Tibial artery (tissue), 4 donors: ENCODE data around the gene ATAD5.

ENCODE experiments used
- DNase-seq, 2 donors: peaks; one replicate each; pipeline ENCODE4 v3.0.0-alpha.2; 2019
- H3K27ac ChIP-seq, 2 donors: fragments of 200-600 bp; sonication (generic) in 1 of 2; 1 replicate in 1 of 2; 2 replicates in 1 of 2; pipeline ENCODE4 v1.5.1; 2018 to 2019; ENCODE audit warnings: mild to moderate bottlenecking in 1 of 2
- H3K27me3 ChIP-seq, 2 donors: fragments of 200-600 bp; sonication (generic) in 1 of 2; one replicate each; pipeline versions ENCODE4 v1.5.1 to v1.6.0; 2016 to 2019
- H3K36me3 ChIP-seq, 3 donors: fragments of 200-600 bp; sonication (generic) in 2 of 3; one replicate each; pipeline ENCODE4 v1.5.1; 2016 to 2019; ENCODE audit warnings: mild to moderate bottlenecking in 2 of 3
- H3K4me1 ChIP-seq, 4 donors: fragments of 200-600 bp; sonication (generic) in 2 of 4; 1 replicate in 3 of 4; 2 replicates in 1 of 4; pipeline ENCODE4 v1.5.1; 2016 to 2019
- H3K4me3 ChIP-seq, 2 donors: fragments of 200-600 bp; sonication (generic) in 1 of 2; 1 replicate in 1 of 2; 2 replicates in 1 of 2; pipeline ENCODE4 v1.5.1; 2018 to 2019; ENCODE audit warnings: mild to moderate bottlenecking in 2 of 2
- H3K9me3 ChIP-seq, 3 donors: fragments of 200-600 bp; sonication (generic) in 1 of 3; one replicate each; pipeline ENCODE4 v1.5.1; 2016 to 2019
- CTCF ChIP-seq, 2 experiments: fragments of 200-600 bp in 1 of 2; fragments of 450-650 bp in 1 of 2; IDR thresholded peaks; one replicate each; pipeline ENCODE4 v1.5.1; 2017 to 2019; ENCODE audit warnings: antibody characterized with exemption in 2 of 2, mild to moderate bottlenecking in 1 of 2, moderate library complexity in 1 of 2
- intact Hi-C: fragments of 100-400 bp; cut with DNase I; formaldehyde crosslinking; loops from one replicate; pipeline ENCODE4 v1.15.0; 2023; ENCODE audit warnings: low total_unique reads

ATAD5 gene

DNA sequence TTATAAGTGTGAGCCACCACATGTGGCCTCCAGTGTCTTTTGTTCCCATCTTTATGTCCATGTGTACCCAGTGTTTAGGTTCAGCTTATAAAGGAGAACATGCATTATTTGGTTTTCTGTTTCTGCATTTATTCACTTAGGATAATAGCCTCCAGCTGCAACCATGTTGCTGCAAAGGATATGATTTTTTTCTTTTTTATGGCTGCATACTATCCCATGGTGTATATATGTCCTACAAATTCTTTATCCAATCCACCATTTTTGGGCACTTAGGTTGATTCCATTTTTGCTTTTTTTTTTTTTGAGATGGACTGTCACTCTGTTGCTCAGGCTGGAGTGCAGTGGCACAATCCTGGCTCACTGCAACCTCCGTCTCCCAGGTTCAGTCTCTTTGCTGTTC, 32.9 kb downstream of the ATAD5 start:
- Histone ChIP-seq H3K27me3 (no peaks in the 10 kb centered on the region), H3K27ac (no peak overlapping the region), H3K9me3 (no peaks in the 10 kb centered on the region), H3K4me1 (no peaks in the 10 kb centered on the region), H3K36me3 (no peaks in the 10 kb centered on the region), H3K4me3 (no peak overlapping the region)
- no peak for DNase-seq
- intact Hi-C loops: no loop called here
- TF ChIP-seq CTCF (IDR thresholded peaks at IDR 0.05): no peak

GRCh38 chr17:30869005-30869404, 37.2 kb downstream of the ATAD5 start:
- no peak for TF ChIP-seq CTCF (IDR thresholded peaks at IDR 0.05)

GRCh38 chr17:30886187-30886586, 54.4 kb downstream of the ATAD5 start:
- Histone ChIP-seq H3K27me3 (no peaks in the 10 kb centered on the region), H3K36me3 (peaks cover 0 to 9% (median 0%) of the 10 kb centered on the region in 3 donors), H3K27ac (no peak overlapping the region), H3K9me3 (no peaks in the 10 kb centered on the region), H3K4me1 (no peaks in the 10 kb centered on the region), H3K4me3 (no peak overlapping the region)
- TF ChIP-seq CTCF (IDR thresholded peaks at IDR 0.05): no peak
- no peak for DNase-seq
- intact Hi-C loops: no loop called here

More at GRCh38 chr17:30869005-30869404, 37.2 kb downstream of the ATAD5 start:
- Histone ChIP-seq H3K36me3 (no peaks in the 10 kb centered on the region), H3K27ac (no peak overlapping the region), H3K27me3 (no peaks in the 10 kb centered on the region), H3K4me1 (no peaks in the 10 kb centered on the region), H3K9me3 (no peaks in the 10 kb centered on the region), H3K4me3 (no peak overlapping the region)
- DNase-seq: no peak
- intact Hi-C loops: no loop called here

DNA sequence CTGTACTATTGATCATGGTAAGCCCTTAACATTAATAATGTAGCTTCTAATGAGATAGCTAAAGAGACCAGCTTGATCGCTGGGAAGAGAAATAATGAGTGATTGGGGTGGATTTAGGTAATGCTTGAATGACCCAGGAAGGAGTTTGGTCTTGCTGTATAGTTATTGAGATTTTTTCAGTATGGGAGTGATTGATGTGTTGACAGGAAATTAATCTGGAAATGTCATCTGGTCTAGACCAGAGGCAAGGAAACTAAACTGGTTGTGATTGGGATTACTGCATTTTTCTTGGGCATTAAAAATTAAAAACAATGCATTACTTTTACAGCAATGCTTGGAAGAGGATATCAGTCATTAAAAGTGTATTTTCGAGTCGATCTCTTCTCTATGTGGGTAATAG, 62.5 kb downstream of the ATAD5 start:
- H3K4me1 ChIP-seq: no peaks in the 10 kb centered on the region
- no peak overlapping the region for H3K27ac ChIP-seq
- intact Hi-C loops: no loop called here
- TF ChIP-seq CTCF (IDR thresholded peaks at IDR 0.05): no peak
- H3K36me3 ChIP-seq: peaks cover 0 to 21% (median 12%) of the 10 kb centered on the region in 3 donors
- H3K9me3 ChIP-seq: no peaks in the 10 kb centered on the region
- no peak for DNase-seq
- H3K4me3 ChIP-seq: no peak overlapping the region
- H3K27me3 ChIP-seq: no peaks in the 10 kb centered on the region

- Histone ChIP-seq H3K36me3 (peaks cover 0 to 35% (median 23%) of the 10 kb centered on the region in 3 donors), H3K4me3 (no peak overlapping the region), H3K27me3 (no peaks in the 10 kb centered on the region), H3K27ac (no peak overlapping the region), H3K4me1 (no peaks in the 10 kb centered on the region), H3K9me3 (no peaks in the 10 kb centered on the region)
- intact Hi-C loops: no loop called here
- no peak for DNase-seq
- TF ChIP-seq CTCF (IDR thresholded peaks at IDR 0.05): no peak
Measured at GRCh38 chr17:30897311-30897710, 65.5 kb downstream of the ATAD5 start.

- Histone ChIP-seq H3K9me3 (no peaks in the 10 kb centered on the region), H3K4me1 (peaks cover 0 to 22% (median 10%) of the 10 kb centered on the region in 4 donors), H3K27me3 (no peaks in the 10 kb centered on the region), H3K27ac (peak overlapping the region; percentile 84 to 96), H3K36me3 (peaks cover 0 to 15% (median 6%) of the 10 kb centered on the region in 3 donors), H3K4me3 (peak overlapping the region; percentile 57 to 82)
- TF ChIP-seq CTCF (IDR thresholded peaks at IDR 0.05): no peak
- intact Hi-C loops: no loop called here
- DNase-seq: no peak
Measured at GRCh38 chr17:30905742-30906100, 74.0 kb downstream of the ATAD5 start.
